Activated CD8-positive, alpha-beta T cell treated with anti-CD3 and anti-CD28 coated beads for 36 hours (primary cell): ENCODE results near the gene MYO3B. TPM values are rescaled to one million over a fixed set of nuclear protein-coding genes. Genes with fewer than 3 reads are reported as not detected.

ENCODE experiments used
- ATAC-seq: fragments of 200-7000 bp; cut with Tn5 transposase; one replicate; pipeline ENCODE4 v1.10.0; 2021; ENCODE audit warnings: mild to moderate bottlenecking, moderate library complexity
- CTCF ChIA-PET: fragments of 350-600 bp; sonication (Branson Sonifier 250); formaldehyde crosslinking; loops from one replicate; lab custom pipeline; 2021; ENCODE audit warnings: antibody characterized with exemption; lab: Charles Lee
- POLR2A ChIA-PET: fragments of 350-600 bp; sonication (Branson Sonifier 250); formaldehyde crosslinking; loops from one replicate; lab custom pipeline; 2021; ENCODE audit warnings: antibody characterized with exemption; lab: Charles Lee
- DNase-seq: peaks from one replicate; pipeline ENCODE4 v3.0.0-alpha.2; 2020
- H3K27ac Mint-ChIP-seq: one replicate; pipeline ENCODE4 v1.8.0; 2021; ENCODE audit warnings: mild to moderate bottlenecking, mixed read lengths
- H3K27me3 Mint-ChIP-seq: one replicate; pipeline ENCODE4 v1.8.0; 2021; ENCODE audit warnings: mixed read lengths
- H3K36me3 Mint-ChIP-seq: one replicate; pipeline ENCODE4 v1.8.0; 2021; ENCODE audit warnings: low read depth, mixed read lengths
- H3K4me1 Mint-ChIP-seq: one replicate; pipeline ENCODE4 v1.8.0; 2021; ENCODE audit warnings: low read depth, mixed read lengths
- H3K4me3 Mint-ChIP-seq: one replicate; pipeline ENCODE4 v1.8.0; 2021; ENCODE audit warnings: mild to moderate bottlenecking, moderate library complexity, mixed read lengths
- H3K9me3 Mint-ChIP-seq: one replicate; pipeline ENCODE4 v1.8.0; 2021; ENCODE audit warnings: mixed read lengths
- intact Hi-C: fragments of 100-400 bp; cut with micrococcal nuclease; formaldehyde crosslinking; loops from one replicate; pipeline ENCODE4 v1.10.0; 2022
- total RNA-seq, 2 experiments: library from RNA; stranded (reverse); gene quantifications; one replicate each; pipeline ENCODE4 v1.2.3, GENCODE V29; 2021
- TF ChIP-seq, protein P1 (sequence below): fragments of 200-600 bp; IDR thresholded peaks from one replicate; pipeline ENCODE4 v1.8.0; 2022; ENCODE audit warnings: antibody characterized with exemption, mild to moderate bottlenecking

Gene MYO3B
- total RNA-seq, 2 experiments from 2014 or later: 0.09 to 0.20 TPM

DNA sequence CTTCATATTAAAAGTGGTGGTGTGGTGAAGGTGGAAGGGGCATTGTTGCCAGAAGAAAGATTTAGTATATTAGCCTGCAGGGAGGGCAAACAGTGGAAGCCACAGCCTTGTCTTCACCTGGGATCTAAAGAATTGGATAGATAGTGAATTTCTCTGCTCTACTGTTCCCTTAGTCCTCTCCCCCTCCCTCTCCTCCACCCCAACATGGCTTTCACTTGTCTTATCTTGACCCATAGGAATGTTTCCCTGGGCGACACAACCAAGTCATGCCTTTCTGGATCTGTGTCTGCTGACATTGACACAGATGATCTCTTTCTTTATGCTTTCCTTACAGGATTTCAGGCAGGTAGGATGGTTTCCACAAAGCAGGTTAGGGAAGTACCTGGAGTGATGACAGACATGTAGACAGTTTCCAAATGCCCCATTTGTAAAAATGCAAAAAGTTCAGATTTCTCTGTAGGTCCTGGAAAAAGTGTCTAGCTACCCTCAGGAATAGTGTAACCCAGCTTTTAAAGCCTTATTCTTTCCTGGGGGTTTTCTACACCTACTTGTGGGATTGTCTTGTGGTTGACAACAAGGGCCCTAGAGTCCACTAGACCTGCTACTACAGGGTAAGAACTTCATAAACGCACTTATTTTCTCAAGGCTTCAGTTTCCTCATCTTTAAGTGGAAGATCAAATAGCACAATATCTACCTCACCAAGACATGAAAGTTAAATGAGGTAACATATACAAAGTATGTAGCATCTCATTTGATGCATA, 353.0 kb downstream of the MYO3B start:
- H3K4me3 Mint-ChIP-seq: no peak overlapping the region
- POLR2A ChIA-PET: no interaction called here
- ATAC-seq (no peak), DNase-seq (no peak)
- no peak overlapping the region for H3K27ac Mint-ChIP-seq
- no peaks in the 10 kb centered on the region for H3K9me3 Mint-ChIP-seq
- TF ChIP-seq, protein P1, sequence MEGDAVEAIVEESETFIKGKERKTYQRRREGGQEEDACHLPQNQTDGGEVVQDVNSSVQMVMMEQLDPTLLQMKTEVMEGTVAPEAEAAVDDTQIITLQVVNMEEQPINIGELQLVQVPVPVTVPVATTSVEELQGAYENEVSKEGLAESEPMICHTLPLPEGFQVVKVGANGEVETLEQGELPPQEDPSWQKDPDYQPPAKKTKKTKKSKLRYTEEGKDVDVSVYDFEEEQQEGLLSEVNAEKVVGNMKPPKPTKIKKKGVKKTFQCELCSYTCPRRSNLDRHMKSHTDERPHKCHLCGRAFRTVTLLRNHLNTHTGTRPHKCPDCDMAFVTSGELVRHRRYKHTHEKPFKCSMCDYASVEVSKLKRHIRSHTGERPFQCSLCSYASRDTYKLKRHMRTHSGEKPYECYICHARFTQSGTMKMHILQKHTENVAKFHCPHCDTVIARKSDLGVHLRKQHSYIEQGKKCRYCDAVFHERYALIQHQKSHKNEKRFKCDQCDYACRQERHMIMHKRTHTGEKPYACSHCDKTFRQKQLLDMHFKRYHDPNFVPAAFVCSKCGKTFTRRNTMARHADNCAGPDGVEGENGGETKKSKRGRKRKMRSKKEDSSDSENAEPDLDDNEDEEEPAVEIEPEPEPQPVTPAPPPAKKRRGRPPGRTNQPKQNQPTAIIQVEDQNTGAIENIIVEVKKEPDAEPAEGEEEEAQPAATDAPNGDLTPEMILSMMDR: no peak
- intact Hi-C loops: no loop called here
- no peaks in the 10 kb centered on the region for H3K36me3 Mint-ChIP-seq
- H3K27me3 Mint-ChIP-seq: peaks cover 9% of the 10 kb centered on the region
- CTCF ChIA-PET: interaction anchor here (1.0 to 1.3 kb wide), 2 partner anchors 122 to 282 kb away, joined by 4 read pairs; no protein-coding TSS in a partner anchor
- H3K4me1 Mint-ChIP-seq: no peaks in the 10 kb centered on the region

DNA sequence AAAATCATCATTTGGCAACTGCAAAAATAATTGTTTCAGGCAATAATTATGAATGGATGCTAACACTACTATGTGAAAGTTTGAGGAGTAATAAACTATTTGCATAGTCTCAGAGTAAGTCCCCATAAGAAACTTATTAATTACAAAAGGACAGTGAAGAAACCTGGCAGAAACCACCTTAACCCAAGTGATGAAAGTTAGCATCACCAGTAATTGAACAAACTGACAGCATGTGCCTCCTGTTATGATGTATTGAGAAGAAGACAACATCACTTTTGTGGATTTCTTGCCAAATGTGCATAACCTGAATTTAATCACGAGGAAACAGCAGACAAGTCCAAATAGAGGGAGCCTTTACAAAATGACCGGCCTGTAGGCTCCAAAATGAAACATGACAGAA, 353.9 kb downstream of the MYO3B start:
- intact Hi-C loops: no loop called here
- ATAC-seq (no peak), DNase-seq (no peak)
- ChIA-PET POLR2A (no interaction called here), CTCF (no interaction called here)
- no peaks in the 10 kb centered on the region for H3K4me1 Mint-ChIP-seq
- H3K36me3 Mint-ChIP-seq: no peaks in the 10 kb centered on the region
- H3K9me3 Mint-ChIP-seq: no peaks in the 10 kb centered on the region
- no peak overlapping the region for H3K27ac Mint-ChIP-seq
- H3K27me3 Mint-ChIP-seq: peaks cover 9% of the 10 kb centered on the region
- TF ChIP-seq, protein P1: no peak
- no peak overlapping the region for H3K4me3 Mint-ChIP-seq

DNA sequence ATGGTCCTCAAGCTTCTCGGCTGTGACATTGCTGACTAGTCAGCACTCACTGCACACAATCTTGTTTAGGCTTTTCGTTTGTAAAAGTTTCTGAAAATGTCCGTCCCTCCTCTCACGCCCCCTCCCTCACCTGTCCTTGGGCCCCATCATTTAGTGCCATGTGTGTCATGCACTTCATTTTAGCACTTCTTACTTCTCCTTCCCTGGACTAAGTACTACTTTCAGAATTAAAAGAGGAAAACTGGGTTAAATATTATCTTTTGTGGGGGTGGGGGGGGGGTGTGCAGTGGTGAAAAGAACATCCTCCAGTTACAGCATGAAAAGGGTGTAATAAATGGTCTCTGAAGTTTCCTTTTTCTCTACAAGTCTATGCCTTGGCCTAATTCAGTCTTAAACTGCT, 355.2 kb downstream of the MYO3B start:
- no peak for ATAC-seq
- intact Hi-C loops: no loop called here
- Mint-ChIP-seq H3K4me1 (no peaks in the 10 kb centered on the region), H3K9me3 (no peaks in the 10 kb centered on the region), H3K36me3 (no peaks in the 10 kb centered on the region), H3K27ac (no peak overlapping the region), H3K4me3 (no peak overlapping the region), H3K27me3 (peaks cover 9% of the 10 kb centered on the region)
- ChIA-PET POLR2A (no interaction called here), CTCF (no interaction called here)
- DNase-seq: no peak
- TF ChIP-seq, protein P1: no peak

DNA sequence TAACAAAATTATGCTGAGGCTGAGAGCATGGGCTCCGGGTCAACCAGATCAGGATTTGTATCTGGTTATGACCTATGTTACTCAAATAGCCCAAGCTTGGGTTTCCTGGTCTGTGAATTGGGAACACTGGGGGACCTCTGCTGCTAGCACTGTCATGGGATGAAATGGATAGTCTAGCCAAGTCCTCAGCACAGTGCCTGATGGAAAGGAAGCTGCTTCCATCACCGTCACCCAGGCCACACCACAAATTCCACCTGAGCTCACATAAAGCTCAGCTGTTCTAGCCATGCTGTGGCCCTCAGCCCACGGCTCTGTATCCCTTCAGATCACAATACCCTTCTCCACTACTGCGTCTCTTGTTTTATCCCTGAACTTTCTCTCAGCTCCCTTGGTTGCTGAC, 357.6 kb downstream of the MYO3B start:
- no peak for ATAC-seq
- peaks cover 4% of the 10 kb centered on the region for H3K27me3 Mint-ChIP-seq
- no peak overlapping the region for H3K27ac Mint-ChIP-seq
- no peaks in the 10 kb centered on the region for H3K36me3 Mint-ChIP-seq
- H3K4me1 Mint-ChIP-seq: no peaks in the 10 kb centered on the region
- intact Hi-C loops: no loop called here
- TF ChIP-seq, protein P1: no peak
- no peak overlapping the region for H3K4me3 Mint-ChIP-seq
- no peak for DNase-seq
- no peaks in the 10 kb centered on the region for H3K9me3 Mint-ChIP-seq
- POLR2A ChIA-PET: interaction anchor here (0.5 kb wide), 1 partner anchor 50 kb away, joined by 3 read pairs; no protein-coding TSS in a partner anchor
- CTCF ChIA-PET: no interaction called here

DNA sequence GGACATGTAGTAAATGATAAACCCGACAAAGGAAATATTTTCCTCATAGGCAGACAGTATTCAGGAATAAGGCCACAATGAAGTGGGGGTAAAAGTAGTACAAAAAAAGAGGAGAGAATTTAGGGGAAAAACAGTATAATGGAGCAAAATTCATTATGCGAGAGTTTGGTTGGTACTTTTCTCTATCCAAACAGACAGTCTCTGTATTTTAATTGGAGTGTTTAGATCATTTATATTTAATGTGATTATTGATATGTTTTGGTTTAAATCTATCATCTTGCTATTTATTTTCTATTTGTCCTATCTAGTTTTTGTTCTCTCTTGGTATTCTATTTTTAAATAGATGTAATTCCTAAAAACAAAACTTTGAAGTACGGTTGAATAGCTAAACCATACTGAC, 366.9 kb downstream of the MYO3B start:
- H3K36me3 Mint-ChIP-seq: no peaks in the 10 kb centered on the region
- DNase-seq (no peak), ATAC-seq (no peak)
- CTCF ChIA-PET: no interaction called here
- H3K4me3 Mint-ChIP-seq: no peak overlapping the region
- H3K4me1 Mint-ChIP-seq: no peaks in the 10 kb centered on the region
- H3K27me3 Mint-ChIP-seq: peaks cover 5% of the 10 kb centered on the region
- POLR2A ChIA-PET: no interaction called here
- TF ChIP-seq, protein P1: no peak
- no peak overlapping the region for H3K27ac Mint-ChIP-seq
- H3K9me3 Mint-ChIP-seq: peaks cover 6% of the 10 kb centered on the region
- intact Hi-C loops: no loop called here
